Activated naive CD4-positive, alpha-beta T cell treated with anti-CD3 and anti-CD28 coated beads for 36 hours (primary cell): ENCODE results near the gene GZMA. TPM values are rescaled to one million over a fixed set of nuclear protein-coding genes. Genes with fewer than 3 reads are reported as not detected.
A peak's percentile ranks its signal among the peaks of the same experiment; 100 is the strongest.

ENCODE experiments used
- CTCF ChIA-PET: fragments of 350-600 bp; sonication (Branson Sonifier 250); formaldehyde crosslinking; loops from one replicate; lab custom pipeline; 2021; ENCODE audit warnings: antibody characterized with exemption; lab: Charles Lee
- DNase-seq: peaks from one replicate; pipeline ENCODE4 v3.0.0-alpha.2; 2020
- H3K27ac Mint-ChIP-seq: one replicate; pipeline ENCODE4 v1.8.0; 2021; ENCODE audit warnings: mild to moderate bottlenecking, mixed read lengths
- H3K27me3 Mint-ChIP-seq: one replicate; pipeline ENCODE4 v1.8.0; 2021; ENCODE audit warnings: low read depth, mixed read lengths
- H3K36me3 Mint-ChIP-seq: one replicate; pipeline ENCODE4 v1.8.0; 2021; ENCODE audit warnings: low read depth, mixed read lengths
- H3K4me1 Mint-ChIP-seq: one replicate; pipeline ENCODE4 v1.8.0; 2021; ENCODE audit warnings: low read depth, mixed read lengths
- H3K4me3 Mint-ChIP-seq: one replicate; pipeline ENCODE4 v1.8.0; 2021; ENCODE audit warnings: mild to moderate bottlenecking, moderate library complexity, mixed read lengths
- H3K9me3 Mint-ChIP-seq: one replicate; pipeline ENCODE4 v1.8.0; 2021; ENCODE audit warnings: mixed read lengths
- intact Hi-C: fragments of 100-400 bp; cut with micrococcal nuclease; formaldehyde crosslinking; loops from one replicate; pipeline ENCODE4 v1.15.1; 2023
- total RNA-seq, 2 experiments: library from RNA; stranded (reverse); gene quantifications; one replicate each; pipeline ENCODE4 v1.2.3, GENCODE V29; 2021

Gene GZMA
- total RNA-seq, 2 experiments from 2014 or later = 0.24 TPM; not detected in 1

GRCh38 chr5:55113327-55113726, 10.9 kb downstream of the GZMA start:
- CTCF ChIA-PET = interaction anchor here (1.2 kb wide), 1 partner anchor 169 kb away, joined by 5 read pairs; no protein-coding TSS in a partner anchor
- intact Hi-C loops = no loop called here
- H3K27ac Mint-ChIP-seq = no peak overlapping the region

DNA sequence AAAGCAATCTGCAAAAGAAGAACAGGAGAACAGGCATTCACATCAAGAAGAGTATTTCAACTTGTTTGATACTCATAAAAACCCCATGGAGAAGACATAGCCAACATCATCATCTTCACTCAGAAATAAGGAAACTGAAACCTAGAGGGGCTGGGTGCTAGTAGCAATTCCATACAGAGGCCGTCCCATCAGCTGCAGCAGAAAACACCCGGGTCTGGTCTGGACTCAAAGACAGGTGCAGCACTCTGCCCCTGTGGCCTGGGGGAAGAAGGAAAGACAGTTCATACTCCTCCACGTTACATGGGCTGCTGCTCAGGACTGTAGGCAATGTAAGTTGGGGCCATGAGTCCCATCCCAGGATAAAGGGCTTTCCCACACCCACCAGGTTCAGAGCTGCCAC, 11.6 kb downstream of the GZMA start:
- intact Hi-C loops = no loop called here
- CTCF ChIA-PET = interaction anchor here (1.2 kb wide), 1 partner anchor 170 kb away, joined by 5 read pairs; no protein-coding TSS in a partner anchor
- DNase-seq = no peak
- peaks cover 14% of the 10 kb centered on the region for H3K4me1 Mint-ChIP-seq
- H3K36me3 Mint-ChIP-seq = no peaks in the 10 kb centered on the region
- H3K9me3 Mint-ChIP-seq = no peaks in the 10 kb centered on the region
- H3K27me3 Mint-ChIP-seq = no peaks in the 10 kb centered on the region
- no peak overlapping the region for H3K27ac Mint-ChIP-seq
- no peak overlapping the region for H3K4me3 Mint-ChIP-seq

More at GRCh38 chr5:55113327-55113726, 10.9 kb downstream of the GZMA start:
- H3K27me3 Mint-ChIP-seq = no peaks in the 10 kb centered on the region
- H3K4me3 Mint-ChIP-seq = no peak overlapping the region
- H3K4me1 Mint-ChIP-seq = peaks cover 14% of the 10 kb centered on the region
- no peak for DNase-seq
- no peaks in the 10 kb centered on the region for H3K36me3 Mint-ChIP-seq
- H3K9me3 Mint-ChIP-seq = no peaks in the 10 kb centered on the region

- H3K36me3 Mint-ChIP-seq = no peaks in the 10 kb centered on the region
- no peak for DNase-seq
- no peaks in the 10 kb centered on the region for H3K4me1 Mint-ChIP-seq
- no peak overlapping the region for H3K27ac Mint-ChIP-seq
- CTCF ChIA-PET = interaction anchor here (1.7 kb wide), 1 partner anchor 179 kb away, joined by 4 read pairs; no protein-coding TSS in a partner anchor
- no peak overlapping the region for H3K4me3 Mint-ChIP-seq
- H3K9me3 Mint-ChIP-seq = no peaks in the 10 kb centered on the region
- no peaks in the 10 kb centered on the region for H3K27me3 Mint-ChIP-seq
- intact Hi-C loops = no loop called here
Measured at GRCh38 chr5:55123365-55123764, 20.9 kb downstream of the GZMA start.

- Mint-ChIP-seq H3K4me3 (no peak overlapping the region), H3K4me1 (peaks cover 12% of the 10 kb centered on the region), H3K27ac (no peak overlapping the region), H3K36me3 (peaks cover 2% of the 10 kb centered on the region), H3K27me3 (no peaks in the 10 kb centered on the region), H3K9me3 (peaks cover 13% of the 10 kb centered on the region)
- intact Hi-C loops = loop anchor here (1.0 to 2.0 kb wide), 2 partner anchors 61 to 97 kb away; no protein-coding TSS in a partner anchor
- CTCF ChIA-PET = interaction anchor here (1.1 kb wide), 1 partner anchor 190 kb away, joined by 8 read pairs; no protein-coding TSS in a partner anchor
- DNase-seq = peak; percentile 33
Measured at GRCh38 chr5:55134053-55134722, 31.7 kb downstream of the GZMA start.

- Mint-ChIP-seq H3K4me1 (peaks cover 19% of the 10 kb centered on the region), H3K36me3 (no peaks in the 10 kb centered on the region), H3K4me3 (no peak overlapping the region), H3K9me3 (no peaks in the 10 kb centered on the region), H3K27me3 (no peaks in the 10 kb centered on the region), H3K27ac (no peak overlapping the region)
- CTCF ChIA-PET = interaction anchor here (1.8 to 2.3 kb wide), 2 partner anchors 10 to 192 kb away, joined by 6 to 8 read pairs; no protein-coding TSS in a partner anchor
- no peak for DNase-seq
- intact Hi-C loops = no loop called here
Measured at GRCh38 chr5:55136521-55136920, 34.1 kb downstream of the GZMA start.

DNA sequence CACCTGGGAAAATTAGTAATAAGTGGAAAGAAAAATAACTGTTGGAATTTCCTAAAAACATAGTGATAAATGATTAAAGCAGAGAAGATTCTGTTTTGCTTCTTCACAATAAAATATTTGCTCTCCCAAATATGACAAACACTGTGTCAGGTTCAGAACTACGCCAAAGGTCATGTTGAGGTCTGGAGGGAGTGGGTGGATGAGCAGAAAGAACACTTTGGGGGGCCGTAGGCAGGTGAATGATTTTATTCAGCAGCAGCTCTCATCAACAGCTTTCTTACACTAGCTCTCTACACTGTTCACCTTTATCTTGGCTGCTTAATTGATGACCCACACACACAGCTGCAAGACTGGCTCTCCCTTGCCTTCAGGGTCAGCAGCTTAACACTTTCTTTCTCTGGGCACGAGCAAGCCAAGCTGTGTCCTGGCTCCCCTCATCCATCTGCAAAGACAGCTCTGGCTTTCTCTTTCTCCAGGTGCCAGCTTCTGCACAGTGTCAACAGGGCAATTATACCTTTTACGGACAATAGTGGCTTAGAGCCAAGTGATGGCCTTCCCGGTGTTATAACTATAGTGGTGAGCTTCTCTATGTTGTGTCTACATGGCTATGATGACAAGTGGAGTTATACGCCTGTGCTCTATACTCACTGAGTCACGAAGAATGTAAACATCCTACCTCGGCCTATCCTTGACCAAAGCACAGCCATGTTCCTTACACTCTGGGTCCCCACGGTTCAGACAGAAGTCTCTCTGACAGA, 38.6 kb downstream of the GZMA start:
- CTCF ChIA-PET = interaction anchor here (0.5 to 7.0 kb wide), 7 partner anchors 19 to 1213 kb away, joined by 3 to 87 read pairs (median 5); partner anchors contain the start of gene GPX8
- Mint-ChIP-seq H3K4me3 (no peak overlapping the region), H3K4me1 (peaks cover 15% of the 10 kb centered on the region), H3K27ac (no peak overlapping the region), H3K9me3 (no peaks in the 10 kb centered on the region), H3K27me3 (peaks cover 3% of the 10 kb centered on the region), H3K36me3 (no peaks in the 10 kb centered on the region)
- no peak for DNase-seq
- intact Hi-C loops = no loop called here

DNA sequence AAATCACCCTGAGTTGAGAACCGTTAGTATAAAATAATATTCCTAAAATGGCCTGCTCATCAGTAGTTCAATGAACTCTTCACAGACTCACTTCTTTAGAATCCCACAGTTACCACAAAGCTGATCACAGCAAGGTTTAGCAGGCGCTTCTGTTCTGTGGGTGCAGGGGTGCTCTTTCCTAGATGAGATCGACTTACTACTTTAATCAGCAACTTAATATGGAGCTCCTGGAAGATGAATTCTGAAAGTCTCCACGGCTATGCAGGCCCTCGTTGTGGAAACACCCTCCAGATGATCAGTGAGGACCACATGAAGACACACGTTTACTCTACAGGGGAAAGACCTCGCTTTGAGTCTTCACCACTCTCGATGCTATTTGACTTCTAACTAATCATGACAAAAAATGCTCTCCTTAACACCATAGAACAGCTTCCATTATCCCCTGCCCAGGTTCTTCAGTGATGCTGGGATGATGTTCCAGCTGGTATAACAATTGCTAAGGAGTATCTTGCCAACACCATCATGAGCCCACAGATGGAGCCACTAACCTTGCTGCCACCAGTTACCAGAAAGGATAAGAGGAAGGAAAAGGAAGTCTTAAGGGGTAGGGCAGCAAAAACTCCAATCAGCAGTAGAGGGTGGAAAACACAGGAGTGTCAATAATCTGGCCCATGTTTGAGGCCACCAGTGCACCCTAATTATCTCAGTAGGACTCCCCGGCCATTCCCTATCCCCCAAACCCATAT, 39.7 kb downstream of the GZMA start:
- Mint-ChIP-seq H3K4me3 (no peak overlapping the region), H3K36me3 (no peaks in the 10 kb centered on the region), H3K27me3 (peaks cover 3% of the 10 kb centered on the region), H3K4me1 (peaks cover 21% of the 10 kb centered on the region), H3K27ac (no peak overlapping the region), H3K9me3 (no peaks in the 10 kb centered on the region)
- CTCF ChIA-PET = interaction anchor here (1.6 to 7.0 kb wide), 3 partner anchors 18 to 236 kb away, joined by 6 to 87 read pairs (median 16); partner anchors contain the start of gene GPX8
- intact Hi-C loops = no loop called here
- no peak for DNase-seq

DNA sequence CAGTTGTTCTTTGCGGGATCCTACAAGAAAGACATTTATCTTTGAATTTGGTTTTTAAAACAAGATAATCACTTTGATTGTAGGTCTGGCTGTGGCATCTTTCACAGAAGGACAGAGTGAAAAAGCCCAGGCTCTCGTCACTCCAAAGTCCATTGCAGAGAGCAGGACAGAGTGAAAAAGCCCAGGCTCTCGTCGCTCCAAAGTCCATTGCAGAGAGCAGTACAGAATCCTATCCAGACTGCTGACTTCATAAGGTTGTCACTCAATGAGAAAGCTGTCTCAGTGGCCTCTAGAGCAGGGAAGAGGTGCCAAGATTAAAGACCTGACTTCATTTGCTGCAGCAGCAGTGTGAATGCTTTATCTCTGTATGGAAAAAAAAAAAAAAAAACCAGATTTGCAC, 41.2 kb downstream of the GZMA start:
- Mint-ChIP-seq H3K4me1 (peaks cover 21% of the 10 kb centered on the region), H3K27ac (no peak overlapping the region), H3K36me3 (no peaks in the 10 kb centered on the region), H3K4me3 (no peak overlapping the region), H3K9me3 (no peaks in the 10 kb centered on the region), H3K27me3 (peaks cover 3% of the 10 kb centered on the region)
- intact Hi-C loops = no loop called here
- no peak for DNase-seq
- CTCF ChIA-PET = interaction anchor here (0.6 to 7.0 kb wide), 3 partner anchors 100 to 238 kb away, joined by 3 to 87 read pairs (median 64); no protein-coding TSS in a partner anchor

GRCh38 chr5:55146080-55146479, 43.6 kb downstream of the GZMA start:
- Mint-ChIP-seq H3K27ac (no peak overlapping the region), H3K9me3 (no peaks in the 10 kb centered on the region), H3K4me1 (peaks cover 18% of the 10 kb centered on the region), H3K27me3 (peaks cover 4% of the 10 kb centered on the region), H3K4me3 (no peak overlapping the region), H3K36me3 (no peaks in the 10 kb centered on the region)
- DNase-seq = no peak
- intact Hi-C loops = loop anchor here (1.0 to 5.0 kb wide), 5 partner anchors 44 to 629 kb away; partner anchors contain the start of genes GZMA and SNX18
- CTCF ChIA-PET = interaction anchor here (0.7 to 7.0 kb wide), 22 partner anchors 8 to 261 kb away, joined by 3 to 87 read pairs (median 3); partner anchors contain the start of gene GPX8

- intact Hi-C loops = loop anchor here (1.0 to 5.0 kb wide), 5 partner anchors 44 to 629 kb away; partner anchors contain the start of genes GZMA and SNX18
- peak; percentile 90 for DNase-seq
- Mint-ChIP-seq H3K9me3 (no peaks in the 10 kb centered on the region), H3K4me1 (peaks cover 12% of the 10 kb centered on the region), H3K27me3 (peaks cover 4% of the 10 kb centered on the region), H3K27ac (no peak overlapping the region), H3K36me3 (no peaks in the 10 kb centered on the region), H3K4me3 (no peak overlapping the region)
- CTCF ChIA-PET = interaction anchor here (0.7 to 7.0 kb wide), 24 partner anchors 8 to 261 kb away, joined by 3 to 87 read pairs (median 3); partner anchors contain the start of gene GPX8
Measured at GRCh38 chr5:55146543-55147151, 44.2 kb downstream of the GZMA start.

DNA sequence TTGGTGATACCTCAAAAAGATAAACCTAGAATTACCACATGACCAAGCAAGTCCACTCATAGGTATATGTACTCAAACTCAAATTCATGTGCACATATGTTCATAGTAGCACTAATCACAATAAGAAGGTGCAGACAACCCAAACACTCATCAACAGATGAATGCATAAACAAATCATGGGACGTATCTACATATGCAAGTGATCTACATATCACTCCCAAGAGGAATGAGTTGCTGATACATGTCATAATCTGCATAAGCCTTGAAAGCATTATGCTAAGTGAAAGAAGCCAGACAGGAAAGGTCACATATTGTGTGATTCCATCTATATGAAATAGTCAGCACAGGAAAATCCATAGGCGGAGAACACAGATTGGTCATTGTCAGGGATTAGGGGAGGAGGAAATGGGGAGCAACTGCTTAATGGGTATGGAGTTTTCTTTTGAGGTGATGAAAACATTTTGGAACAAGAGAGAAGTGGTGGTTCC, 46.9 kb downstream of the GZMA start:
- no peak overlapping the region for H3K27ac Mint-ChIP-seq
- CTCF ChIA-PET = interaction anchor here (1.2 kb wide), 1 partner anchor 241 kb away, joined by 4 read pairs; no protein-coding TSS in a partner anchor
- no peak for DNase-seq
- intact Hi-C loops = loop anchor here (5.0 kb wide), 2 partner anchors 47 to 112 kb away; partner anchors contain the start of gene GZMA
- H3K4me1 Mint-ChIP-seq = peaks cover 6% of the 10 kb centered on the region
- H3K27me3 Mint-ChIP-seq = peaks cover 10% of the 10 kb centered on the region
- H3K4me3 Mint-ChIP-seq = no peak overlapping the region
- H3K9me3 Mint-ChIP-seq = no peaks in the 10 kb centered on the region
- H3K36me3 Mint-ChIP-seq = no peaks in the 10 kb centered on the region
